Trophoblast cell (in vitro differentiated cells and primary cell): ENCODE data around the gene TRPV6.

Source experiments
- DNase-seq, 2 donors: peaks; one replicate each; pipeline ENCODE4 v3.0.0-alpha.2; 2016
- H2AFZ ChIP-seq: 2 replicates; pipeline ENCODE4 v1.6.1; 2013; ENCODE audit warnings: low read length, moderate library complexity, mild to moderate bottlenecking; ENCODE audit not compliant: insufficient read depth, poor library complexity
- H2AK5ac ChIP-seq: 2 replicates; pipeline ENCODE4 v1.6.1; 2013; ENCODE audit warnings: mild to moderate bottlenecking, low read length
- H2BK120ac ChIP-seq: 2 replicates; pipeline ENCODE4 v1.6.1; 2013; ENCODE audit warnings: low read length, mild to moderate bottlenecking, moderate library complexity; ENCODE audit not compliant: insufficient read depth, poor library complexity
- H2BK12ac ChIP-seq: 2 replicates; pipeline ENCODE4 v1.6.1; 2013; ENCODE audit warnings: mild to moderate bottlenecking, low read length, moderate library complexity
- H2BK5ac ChIP-seq: 2 replicates; pipeline ENCODE4 v1.6.1; 2013; ENCODE audit warnings: low read length, low read depth, moderate library complexity, mild to moderate bottlenecking; ENCODE audit not compliant: poor library complexity
- H3K14ac ChIP-seq: 2 replicates; pipeline ENCODE4 v1.6.1; 2013; ENCODE audit warnings: mild to moderate bottlenecking, low read length
- H3K18ac ChIP-seq: 2 replicates; pipeline ENCODE4 v1.6.1; 2013; ENCODE audit warnings: mild to moderate bottlenecking, low read length
- H3K23ac ChIP-seq: 2 replicates; pipeline ENCODE4 v1.6.1; 2013; ENCODE audit warnings: low read length
- H3K27ac ChIP-seq: 2 replicates; pipeline ENCODE4 v1.5.1; 2013; ENCODE audit warnings: low read depth, mild to moderate bottlenecking, inconsistent platforms, low read length, moderate library complexity
- H3K27me3 ChIP-seq: 2 replicates; pipeline ENCODE4 v1.6.1; 2013; ENCODE audit warnings: inconsistent platforms, mild to moderate bottlenecking, low read length, moderate library complexity; ENCODE audit not compliant: insufficient read depth
- H3K36me3 ChIP-seq, 2 experiments: 1 replicate in 1 of 2; 2 replicates in 1 of 2; pipeline ENCODE4 v1.6.1; 2013; ENCODE audit warnings: low read length in 2 of 2, mild to moderate bottlenecking in 2 of 2, moderate library complexity in 1 of 2; ENCODE audit not compliant: insufficient read depth in 2 of 2, control insufficient read depth in 1 of 2
- H3K4ac ChIP-seq: 2 replicates; pipeline ENCODE4 v1.6.1; 2013; ENCODE audit warnings: low read depth, mild to moderate bottlenecking, low read length, moderate library complexity
- H3K4me1 ChIP-seq, 2 experiments: 1 replicate in 1 of 2; 2 replicates in 1 of 2; pipeline ENCODE4 v1.6.1; 2013; ENCODE audit warnings: low read length in 2 of 2, mild to moderate bottlenecking in 2 of 2, moderate library complexity in 1 of 2; ENCODE audit not compliant: insufficient read depth in 2 of 2, control insufficient read depth in 1 of 2
- H3K4me2 ChIP-seq: 2 replicates; pipeline ENCODE4 v1.6.1; 2013; ENCODE audit warnings: inconsistent platforms, mild to moderate bottlenecking, low read length, moderate library complexity
- H3K4me3 ChIP-seq: 2 replicates; pipeline ENCODE4 v1.5.1; 2013; ENCODE audit warnings: mild to moderate bottlenecking, low read depth, low read length, inconsistent platforms
- H3K79me1 ChIP-seq: one replicate; pipeline ENCODE4 v1.6.1; 2013; ENCODE audit warnings: low read length
- H3K79me2 ChIP-seq: 2 replicates; pipeline ENCODE4 v1.6.1; 2013; ENCODE audit warnings: low read length, mild to moderate bottlenecking; ENCODE audit not compliant: control insufficient read depth, insufficient read depth, poor library complexity
- H3K9ac ChIP-seq: 2 replicates; pipeline ENCODE4 v1.6.1; 2013; ENCODE audit warnings: mild to moderate bottlenecking, low read length
- H3K9me3 ChIP-seq: 2 replicates; pipeline ENCODE4 v1.6.1; 2013; ENCODE audit warnings: low read depth, mild to moderate bottlenecking, control low read depth, inconsistent platforms, low read length; ENCODE audit not compliant: insufficient read depth
- H4K12ac ChIP-seq: 2 replicates; pipeline ENCODE4 v1.6.1; 2013; ENCODE audit warnings: low read depth, mild to moderate bottlenecking, low read length, moderate library complexity
- H4K8ac ChIP-seq: 2 replicates; pipeline ENCODE4 v1.6.1; 2013; ENCODE audit warnings: low read depth, mild to moderate bottlenecking, low read length, moderate library complexity
- H4K91ac ChIP-seq: one replicate; pipeline ENCODE4 v1.6.1; 2013; ENCODE audit warnings: low read depth, mild to moderate bottlenecking, low read length, moderate library complexity
- WGBS: extraction: QIAGEN DNeasy Blood & Tissue Kit; methylation state at CpG from one replicate; pipeline ENCODE4 v1.1.7; 2013; ENCODE audit warnings: missing lambda C conversion rate; ENCODE audit not compliant: insufficient read length, insufficient coverage; ENCODE audit errors: extremely low coverage; 5-methylcytosine and 5-hydroxymethylcytosine counted together

The TRPV6 gene

DNA sequence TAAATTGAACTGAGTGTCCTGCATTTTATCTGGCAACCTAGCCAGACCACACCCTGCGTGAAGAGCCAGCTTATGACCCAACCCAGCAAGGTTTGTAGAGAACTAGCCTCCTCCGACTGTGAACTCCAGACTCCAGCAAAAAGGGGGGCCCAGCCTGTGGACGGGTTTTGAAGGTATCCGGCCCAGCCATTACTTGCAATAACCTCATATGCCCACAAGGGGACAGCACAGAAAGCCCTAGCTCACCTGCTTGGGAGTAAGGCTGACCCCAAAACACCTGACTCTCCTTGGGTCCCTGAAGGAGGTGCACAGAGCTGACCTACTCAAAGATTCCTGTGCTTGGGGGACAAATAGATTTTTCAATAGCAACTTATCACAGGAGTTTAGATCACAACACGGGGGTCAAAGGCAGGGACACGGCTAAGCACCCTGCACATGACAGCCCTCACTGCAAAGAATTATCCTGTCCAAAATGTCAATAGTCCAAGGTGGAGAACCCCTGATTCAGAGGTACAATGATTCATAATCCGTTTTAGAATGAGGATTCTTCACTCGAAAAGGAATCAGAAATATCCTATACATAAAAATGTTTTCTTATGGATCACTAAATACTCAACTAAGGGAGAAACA lies 4.6 kb downstream of the TRPV6 start:
- H2BK5ac ChIP-seq, result no peak overlapping the region
- H3K4me2 ChIP-seq, result no peak overlapping the region
- no peak overlapping the region for H3K4me3 ChIP-seq
- H3K27ac ChIP-seq, result no peak overlapping the region
- no peak overlapping the region for H3K4ac ChIP-seq
- peak; percentile 31 to 61 for DNase-seq
- no peak overlapping the region for H3K14ac ChIP-seq
- no peak overlapping the region for H4K8ac ChIP-seq
- H4K12ac ChIP-seq, result no peak overlapping the region
- no peak overlapping the region for H2AK5ac ChIP-seq
- WGBS, result no CpG with 5 or more reads among the region's 8 CpGs
- peaks cover 2% of the 10 kb centered on the region for H3K79me1 ChIP-seq
- H3K9ac ChIP-seq, result no peak overlapping the region
- no peak overlapping the region for H2AFZ ChIP-seq
- no peak overlapping the region for H4K91ac ChIP-seq
- H3K9me3 ChIP-seq, result no peaks in the 10 kb centered on the region
- no peaks in the 10 kb centered on the region for H3K36me3 ChIP-seq
- H3K18ac ChIP-seq, result no peak overlapping the region
- no peak overlapping the region for H3K23ac ChIP-seq
- peaks cover 22% of the 10 kb centered on the region in 2 experiments for H3K4me1 ChIP-seq
- H2BK120ac ChIP-seq, result no peak overlapping the region
- H3K79me2 ChIP-seq, result no peaks in the 10 kb centered on the region
- no peaks in the 10 kb centered on the region for H3K27me3 ChIP-seq
- H2BK12ac ChIP-seq, result no peak overlapping the region

DNA sequence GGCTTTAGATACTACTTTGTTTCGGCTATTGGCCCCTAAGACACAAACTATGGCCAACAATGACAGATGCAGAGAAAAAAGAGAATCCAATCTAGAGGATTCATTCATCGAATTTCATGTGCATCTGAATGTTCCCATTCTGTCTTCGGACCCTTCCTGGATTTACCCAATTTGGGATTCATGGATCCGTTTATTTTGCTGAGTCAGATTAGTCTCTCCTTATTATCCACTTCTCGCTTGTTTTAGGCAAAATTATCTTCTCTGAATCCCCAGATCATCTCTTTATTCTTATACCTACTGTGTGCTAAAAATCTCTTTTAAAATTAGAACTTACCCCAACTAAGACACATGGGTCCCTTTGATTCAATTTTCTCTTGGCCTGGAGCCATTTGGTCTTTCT lies 6.5 kb downstream of the TRPV6 start:
- Histone ChIP-seq H2AK5ac (no peak overlapping the region), H4K8ac (no peak overlapping the region), H3K4me1 (peaks cover 11 to 13% of the 10 kb centered on the region in 2 experiments), H4K12ac (no peak overlapping the region), H3K79me1 (no peaks in the 10 kb centered on the region), H2BK12ac (no peak overlapping the region), H3K36me3 (no peaks in the 10 kb centered on the region), H3K27me3 (no peaks in the 10 kb centered on the region), H3K4me2 (no peak overlapping the region), H4K91ac (no peak overlapping the region), H3K18ac (no peak overlapping the region), H3K4me3 (no peak overlapping the region), H2BK5ac (no peak overlapping the region), H2AFZ (no peak overlapping the region), H3K27ac (no peak overlapping the region), H2BK120ac (no peak overlapping the region), H3K4ac (no peak overlapping the region), H3K23ac (no peak overlapping the region), H3K9me3 (peaks cover 1% of the 10 kb centered on the region), H3K79me2 (no peaks in the 10 kb centered on the region), H3K9ac (no peak overlapping the region), H3K14ac (no peak overlapping the region)
- WGBS, result no CpG with 5 or more reads among the region's 5 CpGs
- no peak for DNase-seq

DNA sequence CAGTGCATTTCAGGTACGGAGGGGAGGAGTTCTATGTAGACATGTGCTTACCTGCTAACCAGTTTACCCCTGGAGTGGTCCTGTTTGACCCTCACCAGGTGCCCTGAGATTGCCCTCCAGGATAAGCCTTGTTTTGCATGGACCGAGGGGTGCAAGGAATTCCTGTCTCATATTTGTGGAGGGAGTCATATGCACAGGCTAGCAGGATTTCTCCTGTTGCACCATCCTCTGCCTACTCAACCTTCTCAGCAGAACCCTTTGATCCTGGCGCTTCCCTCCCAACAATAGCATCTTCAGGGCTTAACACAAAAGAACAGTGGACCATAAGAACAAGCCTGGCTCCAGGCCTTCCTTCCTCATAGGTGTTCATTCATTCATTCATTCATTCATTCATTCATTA lies 7.2 kb downstream of the TRPV6 start:
- H3K4me3 ChIP-seq, result no peak overlapping the region
- H3K79me2 ChIP-seq, result no peaks in the 10 kb centered on the region
- H3K36me3 ChIP-seq, result no peaks in the 10 kb centered on the region
- no peaks in the 10 kb centered on the region for H3K79me1 ChIP-seq
- no peak overlapping the region for H2BK120ac ChIP-seq
- H2BK12ac ChIP-seq, result no peak overlapping the region
- DNase-seq, result no peak
- H3K18ac ChIP-seq, result no peak overlapping the region
- H3K27ac ChIP-seq, result no peak overlapping the region
- no peak overlapping the region for H2AK5ac ChIP-seq
- no peak overlapping the region for H2BK5ac ChIP-seq
- no peak overlapping the region for H2AFZ ChIP-seq
- no peaks in the 10 kb centered on the region for H3K27me3 ChIP-seq
- H3K14ac ChIP-seq, result no peak overlapping the region
- H4K8ac ChIP-seq, result no peak overlapping the region
- peaks cover 8 to 9% of the 10 kb centered on the region in 2 experiments for H3K4me1 ChIP-seq
- H4K12ac ChIP-seq, result no peak overlapping the region
- no CpG with 5 or more reads among the region's 3 CpGs for WGBS
- no peak overlapping the region for H3K4me2 ChIP-seq
- no peak overlapping the region for H3K4ac ChIP-seq
- no peak overlapping the region for H3K9ac ChIP-seq
- H3K9me3 ChIP-seq, result peaks cover 1% of the 10 kb centered on the region
- H4K91ac ChIP-seq, result no peak overlapping the region
- no peak overlapping the region for H3K23ac ChIP-seq

DNA sequence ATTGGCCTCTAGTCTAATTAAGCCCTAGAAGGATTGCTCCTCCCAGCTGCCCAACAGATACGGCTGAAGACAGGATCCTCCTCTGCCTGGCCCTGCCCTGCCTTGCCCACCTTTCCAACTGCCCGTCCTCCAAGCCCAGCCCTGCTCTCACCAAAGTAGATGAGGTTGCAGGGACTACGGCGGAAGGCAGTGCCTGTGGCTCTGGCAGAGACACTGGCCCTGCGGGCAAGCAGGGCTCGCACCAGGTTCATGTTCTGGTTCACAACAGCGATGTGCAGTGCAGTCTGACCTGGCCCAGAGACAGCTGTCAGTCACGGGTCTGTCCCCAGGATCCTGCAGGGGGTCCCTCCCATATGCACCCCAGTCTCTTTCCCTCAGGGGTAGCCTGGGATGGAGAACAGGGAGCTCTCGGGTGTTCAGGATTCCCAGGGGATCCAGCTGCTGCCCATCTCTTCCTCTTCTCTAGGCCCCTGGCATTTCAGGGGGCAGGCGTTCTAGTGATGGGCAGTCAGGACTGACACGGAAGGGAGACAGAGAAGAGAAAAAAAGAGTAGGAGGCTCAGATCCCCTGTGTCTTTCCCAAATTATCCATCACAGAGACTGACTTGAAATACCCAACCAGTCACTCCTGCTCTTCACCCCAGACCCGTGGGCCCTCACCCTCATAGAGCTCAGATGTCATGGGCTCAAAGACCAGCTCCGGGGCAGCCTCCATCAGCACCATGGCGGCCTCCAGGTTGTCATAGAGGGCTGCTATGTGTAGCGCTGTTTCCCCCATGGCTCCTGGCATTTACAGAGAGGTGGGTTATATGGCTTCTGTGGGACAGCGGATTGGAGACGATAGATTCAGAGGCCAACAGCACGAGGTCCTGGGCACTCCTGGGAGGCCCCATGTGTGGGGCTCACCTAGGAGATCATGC lies 8.3 kb downstream of the TRPV6 start:
- DNase-seq, result no peak
- H3K27ac ChIP-seq, result no peak overlapping the region
- no peaks in the 10 kb centered on the region for H3K79me2 ChIP-seq
- H3K27me3 ChIP-seq, result no peaks in the 10 kb centered on the region
- no peak overlapping the region for H3K9ac ChIP-seq
- no peak overlapping the region for H3K4me3 ChIP-seq
- H3K14ac ChIP-seq, result no peak overlapping the region
- no peak overlapping the region for H2BK120ac ChIP-seq
- peaks cover 1% of the 10 kb centered on the region for H3K9me3 ChIP-seq
- no peak overlapping the region for H3K4me2 ChIP-seq
- H2AFZ ChIP-seq, result no peak overlapping the region
- H4K91ac ChIP-seq, result no peak overlapping the region
- no peak overlapping the region for H2AK5ac ChIP-seq
- H2BK5ac ChIP-seq, result no peak overlapping the region
- H3K4me1 ChIP-seq, result peaks cover 4 to 6% of the 10 kb centered on the region in 2 experiments
- no peaks in the 10 kb centered on the region for H3K79me1 ChIP-seq
- no peak overlapping the region for H2BK12ac ChIP-seq
- H3K4ac ChIP-seq, result no peak overlapping the region
- no peak overlapping the region for H4K8ac ChIP-seq
- H3K36me3 ChIP-seq, result peaks cover 0 to 1% of the 10 kb centered on the region in 2 experiments
- H3K23ac ChIP-seq, result no peak overlapping the region
- WGBS, result no CpG with 5 or more reads among the region's 18 CpGs
- H4K12ac ChIP-seq, result no peak overlapping the region
- no peak overlapping the region for H3K18ac ChIP-seq
